Neural cell (in vitro differentiated cells): ENCODE measurements around the gene FXYD2.

Source experiments
- CTCF ChIP-seq: fragments of 450-650 bp; IDR thresholded peaks from 2 replicates; pipeline ENCODE4 v1.5.1; 2014; ENCODE audit warnings: antibody characterized with exemption, mild to moderate bottlenecking, moderate library complexity; ENCODE audit not compliant: poor library complexity, severe bottlenecking
- MXI1 ChIP-seq: fragments of 450-650 bp; conservative IDR thresholded peaks from 2 replicates; pipeline ENCODE4 v1.6.1; 2014; ENCODE audit warnings: antibody characterized with exemption, mild to moderate bottlenecking; ENCODE audit not compliant: poor library complexity, severe bottlenecking
- POLR2AphosphoS5 ChIP-seq: IDR thresholded peaks from 2 replicates; pipeline ENCODE4 v1.6.1; 2012

DNA sequence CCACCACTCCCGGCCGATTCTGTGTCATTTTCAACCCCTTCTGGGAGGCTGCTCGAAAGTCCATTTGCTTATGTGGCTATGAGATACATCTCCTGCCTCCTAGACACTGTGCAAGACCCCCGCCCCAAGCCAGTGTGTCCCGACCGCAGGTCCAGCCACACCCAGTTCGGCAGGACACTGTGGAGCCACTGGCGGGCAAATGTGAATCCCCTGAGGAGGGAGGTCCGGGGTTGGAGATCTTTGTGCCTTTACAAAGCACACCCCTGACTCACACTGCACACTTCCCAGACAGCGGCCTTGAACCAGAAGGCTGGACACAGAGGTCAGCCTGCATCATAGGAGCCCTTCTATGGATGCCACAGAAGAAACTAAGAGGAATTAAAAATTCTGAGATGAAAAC lies 34.5 kb upstream of the FXYD2 start:
- TF ChIP-seq CTCF (no peak), MXI1 (no peak), POLR2AphosphoS5 (no peak)
